PC-9 (cell line): ENCODE measurements around the gene CD7.

ENCODE experiments used
- EZH2 ChIP-seq: fragments of 200-600 bp; sonication (generic); IDR thresholded peaks from 2 replicates; pipeline ENCODE4 v1.8.0; 2017; ENCODE audit warnings: antibody characterized with exemption, low read depth
- TF ChIP-seq, protein P1 (sequence below): fragments of 200-600 bp; sonication (generic); conservative IDR thresholded peaks from 2 replicates; pipeline ENCODE4 v1.6.1; 2017; ENCODE audit warnings: mixed run types, antibody characterized with exemption, mild to moderate bottlenecking, moderate library complexity

GRCh38 chr17:82355770-82356427 is 38.5 kb upstream of the CD7 start:
- TF ChIP-seq, protein P1, sequence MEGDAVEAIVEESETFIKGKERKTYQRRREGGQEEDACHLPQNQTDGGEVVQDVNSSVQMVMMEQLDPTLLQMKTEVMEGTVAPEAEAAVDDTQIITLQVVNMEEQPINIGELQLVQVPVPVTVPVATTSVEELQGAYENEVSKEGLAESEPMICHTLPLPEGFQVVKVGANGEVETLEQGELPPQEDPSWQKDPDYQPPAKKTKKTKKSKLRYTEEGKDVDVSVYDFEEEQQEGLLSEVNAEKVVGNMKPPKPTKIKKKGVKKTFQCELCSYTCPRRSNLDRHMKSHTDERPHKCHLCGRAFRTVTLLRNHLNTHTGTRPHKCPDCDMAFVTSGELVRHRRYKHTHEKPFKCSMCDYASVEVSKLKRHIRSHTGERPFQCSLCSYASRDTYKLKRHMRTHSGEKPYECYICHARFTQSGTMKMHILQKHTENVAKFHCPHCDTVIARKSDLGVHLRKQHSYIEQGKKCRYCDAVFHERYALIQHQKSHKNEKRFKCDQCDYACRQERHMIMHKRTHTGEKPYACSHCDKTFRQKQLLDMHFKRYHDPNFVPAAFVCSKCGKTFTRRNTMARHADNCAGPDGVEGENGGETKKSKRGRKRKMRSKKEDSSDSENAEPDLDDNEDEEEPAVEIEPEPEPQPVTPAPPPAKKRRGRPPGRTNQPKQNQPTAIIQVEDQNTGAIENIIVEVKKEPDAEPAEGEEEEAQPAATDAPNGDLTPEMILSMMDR, result no peak
- TF ChIP-seq EZH2, result no peak
